T-helper 1 cell (primary cell): Measurements from ENCODE around the gene NPHS1.
"Not testable (repeated sequence)": the region's sequence is repeated elsewhere in the genome, so short reads cannot be mapped to it uniquely, and the experiment has no call there.

Experiments
- DNase-seq, 5 donors: peaks; one replicate each; pipeline ENCODE4 v3.0.0-alpha.2; 2012 to 2020

Gene NPHS1

DNA sequence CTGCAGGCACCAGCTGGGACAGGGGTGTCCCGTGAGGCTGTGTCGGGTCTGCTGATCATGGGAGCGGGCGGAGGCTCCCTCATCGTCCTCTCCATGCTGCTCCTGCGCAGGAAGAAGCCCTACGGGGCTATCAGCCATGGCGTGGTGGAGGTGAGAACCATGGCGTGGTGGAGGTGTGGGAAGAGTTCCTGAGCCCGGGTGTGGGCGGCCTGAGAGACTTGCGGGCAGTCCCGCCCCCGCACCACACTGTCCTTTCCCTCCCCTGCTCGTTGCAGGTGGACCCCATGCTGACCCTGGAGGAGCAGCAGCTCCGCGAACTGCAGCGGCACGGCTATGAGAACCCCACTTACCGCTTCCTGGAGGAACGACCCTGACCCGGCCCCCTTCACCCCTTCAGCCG, 26.8 kb upstream of the NPHS1 start:
- no peak for DNase-seq

GRCh38 chr19:35874392-35874930, 22.2 kb upstream of the NPHS1 start:
- no peak for DNase-seq

DNA sequence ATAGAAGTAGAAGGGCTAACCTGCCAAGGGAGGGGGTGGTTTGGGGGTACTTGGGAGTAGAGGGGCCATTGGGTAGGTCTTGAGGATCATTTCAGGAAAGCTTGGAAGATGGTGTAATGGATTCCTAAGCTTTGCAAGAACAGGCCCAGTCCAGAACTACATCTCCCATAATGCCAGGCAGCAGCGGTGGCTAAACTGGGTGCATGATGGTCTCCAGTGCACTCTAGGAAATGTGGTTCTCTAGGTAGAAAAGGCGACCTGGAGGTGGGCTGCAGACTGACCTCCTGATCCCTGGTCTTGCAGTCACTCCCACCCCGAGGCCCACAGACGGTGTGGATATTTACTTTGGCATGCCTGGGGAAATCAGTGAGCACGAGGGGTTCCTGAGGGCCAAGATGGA, 19.9 kb upstream of the NPHS1 start:
- DNase-seq = no peak

GRCh38 chr19:35871611-35872010, 19.3 kb upstream of the NPHS1 start:
- DNase-seq = no peak

DNA sequence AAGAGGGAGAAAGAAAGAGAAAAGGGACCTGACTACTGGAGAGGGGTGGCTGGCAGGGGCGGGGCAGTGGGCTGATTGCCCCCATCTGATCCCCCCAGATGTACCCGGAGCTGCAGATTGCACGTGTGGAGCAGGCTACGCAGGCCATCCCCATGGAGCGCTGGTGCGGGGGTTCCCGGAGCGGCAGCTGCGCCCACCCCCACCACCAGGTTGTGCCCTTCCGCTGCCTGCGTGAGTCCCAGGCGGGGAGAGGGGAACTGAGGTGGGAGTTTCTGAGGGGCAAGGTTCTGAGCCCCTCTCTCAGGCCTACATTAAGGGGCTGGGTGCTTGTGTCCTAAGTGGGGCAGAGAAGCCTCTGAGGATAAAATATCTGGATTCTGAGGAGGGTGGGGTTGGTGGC, 18.5 kb upstream of the NPHS1 start:
- no peak for DNase-seq

DNA sequence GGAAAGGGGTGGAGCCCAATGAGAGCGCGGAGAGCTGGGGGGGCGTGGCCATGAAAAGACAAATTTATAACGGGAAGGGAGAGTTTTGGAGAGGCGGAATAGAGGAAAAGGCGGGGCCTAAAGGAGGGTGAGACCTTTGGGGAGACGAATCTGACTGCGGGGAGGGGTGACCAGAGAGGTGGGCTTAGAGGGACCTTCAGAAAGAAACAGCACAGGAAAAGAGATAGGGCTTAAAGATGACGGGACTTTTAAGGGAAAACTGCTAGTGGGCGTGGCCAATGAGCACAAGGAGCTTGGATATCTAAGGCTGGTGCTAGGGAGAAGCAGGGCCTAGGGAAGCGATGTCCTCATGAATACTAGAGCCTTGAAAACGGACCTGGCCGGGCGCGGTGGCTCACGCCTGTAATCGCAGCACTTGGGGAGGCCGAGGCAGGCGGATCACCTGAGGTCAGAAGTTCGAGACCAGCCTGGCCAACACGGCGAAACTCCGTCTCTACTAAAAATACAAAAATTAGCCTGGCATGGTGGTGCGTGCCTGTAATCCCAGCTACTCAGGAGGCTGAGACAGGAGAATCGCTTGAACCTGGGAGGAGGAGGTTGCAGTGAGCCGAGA, 17.9 kb upstream of the NPHS1 start:
- not testable (repeated sequence) for DNase-seq

DNA sequence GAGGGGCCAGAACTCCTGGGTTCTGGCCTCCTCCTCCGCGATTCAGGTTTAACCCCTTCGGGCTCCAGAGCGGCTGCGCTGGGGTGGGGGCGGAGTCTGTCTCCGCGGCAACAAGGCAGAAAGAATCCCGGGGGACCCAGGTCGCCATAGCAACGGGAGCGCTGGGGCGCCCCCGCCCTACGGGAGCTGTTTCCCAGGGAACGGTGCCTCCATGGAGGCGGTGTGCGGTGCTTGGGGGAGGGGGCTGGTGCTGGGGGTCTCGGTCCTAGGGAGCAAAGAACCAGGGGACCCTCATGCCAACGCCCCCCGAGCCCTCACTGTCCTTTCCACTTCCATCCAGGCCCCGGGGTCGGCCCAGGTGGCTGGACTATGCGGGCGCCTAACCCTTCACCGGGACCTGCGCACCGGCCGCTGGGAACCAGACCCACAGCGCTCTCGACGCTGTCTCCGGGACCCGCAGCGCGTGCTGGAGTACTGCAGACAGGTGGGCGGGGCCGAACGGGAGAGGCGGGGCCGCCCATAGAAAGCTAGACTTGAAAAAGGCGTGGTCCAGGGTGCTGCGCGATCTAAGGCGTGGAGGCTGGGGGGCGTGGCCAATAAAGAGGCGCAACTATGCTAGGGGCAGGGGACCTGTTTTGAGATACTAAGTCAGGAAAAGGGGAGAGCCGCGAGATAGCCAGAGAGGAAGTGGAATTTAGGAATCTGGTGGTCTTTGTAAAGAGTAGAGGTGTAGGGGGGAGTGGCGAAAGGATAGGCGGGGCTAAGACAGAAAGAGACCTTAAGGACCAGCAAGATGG, 17.2 kb upstream of the NPHS1 start:
- DNase-seq = peak; percentile 70 to 91 (median 76)

DNA sequence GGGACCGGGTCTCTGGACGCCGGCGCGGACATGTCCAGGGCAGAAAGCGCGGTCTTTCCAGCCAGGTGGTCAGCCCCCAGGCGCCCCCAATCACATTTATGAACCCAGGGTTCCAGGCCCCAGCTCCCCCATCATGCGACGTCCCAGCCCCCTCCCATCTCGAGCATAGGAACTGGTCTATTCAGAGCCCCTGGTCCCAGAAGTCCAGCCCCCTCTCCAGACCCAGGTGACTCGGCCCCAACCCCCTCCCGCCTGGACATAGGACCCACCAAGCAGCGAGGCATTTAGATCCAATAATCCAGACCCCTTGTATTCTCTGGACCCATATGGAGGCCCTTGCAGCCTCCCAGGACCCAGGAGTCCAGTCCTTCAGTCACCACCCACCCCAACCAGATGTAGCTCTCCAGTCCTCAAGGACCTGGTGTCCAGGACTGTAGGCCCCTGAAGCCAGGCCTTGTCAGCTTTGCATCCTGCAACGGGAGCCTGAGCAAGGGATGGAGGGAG, 16.6 kb upstream of the NPHS1 start:
- DNase-seq = no peak

DNA sequence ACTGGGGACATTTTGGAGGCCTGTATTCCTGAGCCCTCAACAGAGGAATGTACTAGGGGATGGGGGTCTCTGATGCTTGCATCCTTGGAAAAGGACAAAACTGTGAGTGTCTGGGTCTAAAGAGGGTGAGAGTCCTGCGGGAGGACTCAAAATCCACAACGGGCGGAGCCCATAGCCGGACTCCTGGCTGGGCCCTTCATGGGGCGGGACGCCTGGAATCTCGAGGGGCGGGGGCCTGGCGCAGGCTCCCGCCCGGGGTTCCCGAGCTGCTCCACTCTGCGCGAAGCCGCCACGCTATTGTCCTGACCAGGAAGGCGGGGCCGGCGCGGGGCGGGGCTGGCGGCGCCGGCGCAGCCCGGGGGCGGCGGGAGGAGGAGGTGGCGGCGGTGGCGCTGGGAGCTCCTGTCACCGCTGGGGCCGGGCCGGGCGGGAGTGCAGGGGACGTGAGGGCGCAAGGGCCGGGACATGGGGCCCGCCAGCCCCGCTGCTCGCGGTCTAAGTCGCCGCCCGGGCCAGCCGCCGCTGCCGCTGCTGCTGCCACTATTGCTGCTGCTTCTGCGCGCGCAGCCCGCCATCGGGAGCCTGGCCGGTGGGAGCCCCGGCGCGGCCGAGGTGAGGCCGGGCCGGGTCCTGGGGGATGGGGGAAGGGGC, 16.0 kb upstream of the NPHS1 start, which contains the start of gene APLP1:
Gene APLP1, plus strand, starts transcription at position 403 of the 651 bp plus-strand sequence. Its CDS starts 63 bp downstream, at position 466.
- DNase-seq = peak; percentile 28 to 61 (median 44)

- no peak for DNase-seq
These were observed 10.7 kb upstream of the NPHS1 start for GRCh38 chr19:35863018-35863417.

DNA sequence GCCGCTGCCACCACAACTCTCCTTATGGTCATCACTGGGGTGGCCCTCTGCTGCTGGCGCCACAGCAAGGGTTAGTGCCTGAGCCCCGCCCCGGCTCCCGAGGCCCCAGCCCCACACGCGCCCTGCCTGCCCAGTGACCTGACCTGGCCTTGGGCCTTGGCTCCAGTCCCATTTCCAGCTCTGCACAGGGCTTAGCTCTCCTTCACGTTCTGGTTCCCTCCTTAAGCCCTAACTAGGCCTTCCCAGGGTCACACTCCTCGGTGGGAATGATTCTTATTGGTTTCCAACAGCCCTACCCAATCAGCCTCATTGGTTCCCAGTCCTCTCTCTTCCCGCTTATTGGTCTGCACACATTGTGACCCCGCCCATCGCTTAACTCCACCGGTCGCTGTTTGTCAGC, 10.2 kb upstream of the NPHS1 start:
- no peak for DNase-seq

- DNase-seq = no peak
These were observed 9.4 kb upstream of the NPHS1 start for GRCh38 chr19:35861640-35862160.

DNA sequence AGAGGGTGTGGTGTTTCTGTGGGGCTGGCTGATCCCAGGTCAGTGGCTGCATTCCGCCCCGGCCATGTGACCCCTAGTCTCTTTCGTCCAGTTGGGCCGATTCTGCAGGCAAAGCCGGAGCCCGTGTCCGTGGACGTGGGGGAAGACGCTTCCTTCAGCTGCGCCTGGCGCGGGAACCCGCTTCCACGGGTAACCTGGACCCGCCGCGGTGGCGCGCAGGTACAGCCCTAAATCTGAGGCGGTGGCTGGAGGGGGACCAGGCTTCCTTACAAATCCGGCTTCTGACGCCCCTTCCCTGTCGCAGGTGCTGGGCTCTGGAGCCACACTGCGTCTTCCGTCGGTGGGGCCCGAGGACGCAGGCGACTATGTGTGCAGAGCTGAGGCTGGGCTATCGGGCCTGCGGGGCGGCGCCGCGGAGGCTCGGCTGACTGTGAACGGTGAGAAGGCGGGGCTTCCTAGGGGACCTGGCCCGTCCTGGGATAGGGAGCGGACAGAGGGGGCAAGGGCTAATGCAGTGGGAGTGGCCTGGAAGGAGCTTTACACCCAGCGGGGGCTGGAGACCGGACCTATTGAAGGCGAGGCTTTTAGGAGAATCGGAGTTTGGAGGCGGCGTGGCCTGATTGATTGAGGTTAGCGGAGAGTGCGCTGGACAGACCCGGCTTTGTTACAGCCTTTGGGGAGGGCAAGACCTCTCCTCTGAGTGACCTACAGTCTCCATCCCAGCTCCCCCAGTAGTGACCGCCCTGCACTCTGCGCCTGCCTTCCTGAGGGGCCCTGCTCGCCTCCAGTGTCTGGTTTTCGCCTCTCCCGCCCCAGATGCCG, 8.7 kb upstream of the NPHS1 start:
- DNase-seq = no peak

DNA sequence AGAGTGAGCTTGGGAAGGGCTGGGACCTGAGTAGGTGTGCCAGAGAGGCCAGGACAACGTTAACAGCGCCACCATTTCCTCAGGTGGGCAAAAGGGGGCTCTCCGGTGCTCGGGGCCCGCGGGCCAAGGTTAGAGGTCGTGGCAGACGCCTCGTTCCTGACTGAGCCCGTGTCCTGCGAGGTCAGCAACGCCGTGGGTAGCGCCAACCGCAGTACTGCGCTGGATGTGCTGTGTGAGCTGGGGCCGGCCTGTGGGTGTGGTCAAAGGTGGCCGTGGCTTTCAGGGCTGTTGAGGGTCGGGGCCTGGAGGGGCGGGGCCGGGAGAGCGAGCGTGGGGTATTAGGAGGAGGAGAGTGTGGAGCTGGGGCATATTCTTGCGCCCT, 8.1 kb upstream of the NPHS1 start:
- no peak for DNase-seq

DNA sequence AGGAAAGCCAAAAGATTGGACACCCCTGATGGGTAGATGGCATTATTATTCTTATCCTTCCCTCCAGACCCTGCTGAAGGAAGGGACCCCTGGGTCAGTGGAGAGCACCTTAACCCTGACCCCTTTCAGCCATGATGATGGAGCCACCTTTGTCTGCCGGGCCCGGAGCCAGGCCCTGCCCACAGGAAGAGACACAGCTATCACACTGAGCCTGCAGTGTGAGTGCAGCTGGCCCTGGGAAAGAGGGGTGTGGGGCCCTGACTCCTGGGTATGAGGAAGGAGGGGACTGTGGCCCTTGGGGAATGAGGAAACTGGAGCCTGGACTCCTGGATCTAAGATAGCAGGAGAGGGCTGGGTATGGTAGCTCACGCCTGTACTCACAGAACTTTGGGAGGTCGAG, 7.1 kb upstream of the NPHS1 start:
- DNase-seq = no peak

DNA sequence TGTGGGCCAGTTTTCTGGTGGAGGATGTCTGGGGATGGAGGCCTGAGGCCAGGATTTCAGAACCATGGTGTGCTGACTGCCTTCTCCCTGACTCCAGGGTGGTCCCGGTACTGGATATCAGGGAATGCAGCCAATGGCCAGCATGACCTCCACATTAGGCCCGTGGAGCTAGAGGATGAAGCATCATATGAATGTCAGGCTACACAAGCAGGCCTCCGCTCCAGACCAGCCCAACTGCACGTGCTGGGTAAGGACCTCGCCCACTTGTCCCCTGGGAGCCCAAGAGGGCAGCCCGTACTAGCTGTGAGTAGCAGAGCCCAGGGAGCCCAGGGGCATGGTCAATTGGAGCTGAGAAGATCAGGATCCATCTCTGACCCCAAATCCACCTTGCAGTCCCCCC, 6.0 kb upstream of the NPHS1 start:
- DNase-seq = no peak

GRCh38 chr19:35856546-35857149, 4.3 kb upstream of the NPHS1 start, which contains the start of gene KIRREL2:
Gene KIRREL2 (plus strand): TSS chr19:35856911. CDS start chr19:35857120, 209 bp downstream.
- peak in 1 of 5 donors; percentile 21 for DNase-seq

DNA sequence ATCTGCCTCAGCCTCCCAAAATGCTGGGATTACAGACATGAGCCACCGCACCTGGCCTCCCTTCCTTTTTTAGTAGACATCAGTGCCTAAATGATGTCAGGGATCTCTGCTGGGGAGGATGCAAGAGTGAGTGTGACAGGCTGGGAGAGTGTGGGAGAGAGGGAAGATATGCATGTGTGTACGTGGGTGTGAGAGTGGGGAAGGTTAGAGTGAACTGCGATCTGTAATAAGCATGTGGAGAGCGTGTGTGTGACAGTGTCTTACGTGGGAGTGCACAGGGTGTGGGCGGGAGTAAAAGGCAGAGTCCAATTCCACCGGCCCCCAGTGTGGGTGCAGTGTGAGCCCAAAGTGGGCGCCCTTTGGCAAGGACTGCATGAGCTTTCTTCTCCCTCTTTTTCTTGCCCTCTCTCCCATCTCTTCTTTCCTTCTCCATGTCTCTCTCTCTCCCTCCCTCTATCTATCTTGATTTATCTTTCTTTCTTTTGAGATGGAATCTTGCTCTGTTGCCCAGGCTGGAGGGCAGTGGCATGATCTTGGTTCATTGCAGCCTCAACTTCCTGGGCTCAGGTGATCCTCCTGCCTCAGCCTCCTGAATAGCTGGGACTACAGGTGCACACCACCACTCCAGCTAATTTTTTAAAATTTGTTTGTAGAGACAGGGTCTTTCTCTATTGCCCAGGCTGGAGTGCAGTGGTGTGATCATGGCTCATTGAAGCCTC, 893 bp upstream of the NPHS1 start:
- DNase-seq = no peak

GRCh38 chr19:35851213-35852028, 883 bp downstream of the NPHS1 start:
- DNase-seq = no peak

GRCh38 chr19:35848919-35849505, 3.3 kb downstream of the NPHS1 start:
- DNase-seq = no peak
